IMR-90 (cell line): ENCODE results near the gene SEL1L3. TPM values are rescaled to one million over a fixed set of nuclear protein-coding genes. Genes with fewer than 3 reads are reported as not detected.

Experiments
- ATAC-seq: fragments of 200-7000 bp; cut with Tn5 transposase; 2 replicates; pipeline ENCODE4 v1.9.1; 2020; ENCODE audit warnings: low read depth, mild to moderate bottlenecking, moderate library complexity
- BruUV-seq: library from RNA; stranded (reverse); fragments of 400-500 nt; replicated peaks from 2 replicates; lab custom pipeline; 2021; lab: Mats Ljungman, UMichigan
- CTCF ChIA-PET: fragments of 300-600 bp; formaldehyde crosslinking; extraction: SDS; loops from one replicate; lab custom pipeline; 2021; ENCODE audit warnings: antibody characterized with exemption; lab: Yijun Ruan, JAX
- POLR2A ChIA-PET: fragments of 300-600 bp; sonication (Branson Sonifier 250); formaldehyde crosslinking; loops from one replicate; lab custom pipeline; 2022; ENCODE audit warnings: antibody characterized with exemption; ENCODE audit not compliant: unreplicated experiment; lab: Charles Lee
- DNase-seq: peaks from one replicate; pipeline ENCODE4 v3.0.0; 2013
- H2AFZ ChIP-seq: replicated peaks from 2 replicates; pipeline ENCODE3; 2013; ENCODE audit warnings: low read length, mild to moderate bottlenecking; ENCODE audit not compliant: poor library complexity
- H2AK5ac ChIP-seq: 2 replicates; pipeline ENCODE4 v1.6.1; 2013; ENCODE audit warnings: low read depth, low read length, inconsistent platforms
- H2AK9ac ChIP-seq: replicated peaks from 2 replicates; pipeline ENCODE3; 2013; ENCODE audit warnings: mild to moderate bottlenecking, low read depth, low read length, moderate library complexity; ENCODE audit not compliant: poor library complexity
- H2BK120ac ChIP-seq: 2 replicates; pipeline ENCODE4 v1.6.1; 2013; ENCODE audit warnings: low read depth, low read length, inconsistent platforms
- H2BK15ac ChIP-seq: 3 replicates; pipeline ENCODE4 v1.6.1; 2013; ENCODE audit warnings: low read depth, low read length, inconsistent platforms
- H2BK20ac ChIP-seq: 2 replicates; pipeline ENCODE4 v1.6.1; 2013; ENCODE audit warnings: low read depth, mild to moderate bottlenecking, inconsistent platforms, low read length, moderate library complexity
- H2BK5ac ChIP-seq: 2 replicates; pipeline ENCODE4 v1.6.1; 2013; ENCODE audit warnings: mild to moderate bottlenecking, low read depth, low read length, inconsistent platforms; ENCODE audit not compliant: poor library complexity, severe bottlenecking
- H3K14ac ChIP-seq: replicated peaks from 2 replicates; pipeline ENCODE4 v1.6.1; 2013; ENCODE audit warnings: low read depth, low read length, inconsistent platforms
- H3K18ac ChIP-seq: 2 replicates; pipeline ENCODE4 v1.6.1; 2013; ENCODE audit warnings: low read depth, low read length, control low read depth
- H3K23ac ChIP-seq: 2 replicates; pipeline ENCODE4 v1.6.1; 2013; ENCODE audit warnings: low read depth, low read length, inconsistent platforms
- H3K27ac ChIP-seq: 2 replicates; pipeline ENCODE4 v1.5.1; 2013; ENCODE audit warnings: mild to moderate bottlenecking, control low read depth, low read length; ENCODE audit not compliant: insufficient read depth
- H3K27me3 ChIP-seq: 2 replicates; pipeline ENCODE4 v1.6.1; 2013; ENCODE audit warnings: low read length; ENCODE audit not compliant: control insufficient read depth, insufficient read depth
- H3K36me3 ChIP-seq: 2 replicates; pipeline ENCODE4 v1.6.1; 2013; ENCODE audit warnings: low read length, mixed read lengths; ENCODE audit not compliant: control insufficient read depth, insufficient read depth
- H3K4ac ChIP-seq: 2 replicates; pipeline ENCODE4 v1.6.1; 2013; ENCODE audit warnings: low read depth, low read length, inconsistent platforms
- H3K4me1 ChIP-seq: 2 replicates; pipeline ENCODE4 v1.6.1; 2013; ENCODE audit warnings: low read length, mixed read lengths; ENCODE audit not compliant: control insufficient read depth, insufficient read depth
- H3K4me2 ChIP-seq: 2 replicates; pipeline ENCODE4 v1.6.1; 2013; ENCODE audit warnings: low read depth, mild to moderate bottlenecking, control low read depth, low read length, moderate library complexity
- H3K4me3 ChIP-seq: 2 replicates; pipeline ENCODE4 v1.5.1; 2013; ENCODE audit warnings: low read depth, mild to moderate bottlenecking, control low read depth, low read length, moderate library complexity; ENCODE audit not compliant: insufficient read depth
- H3K56ac ChIP-seq: 2 replicates; pipeline ENCODE4 v1.6.1; 2013; ENCODE audit warnings: low read length, inconsistent platforms; ENCODE audit not compliant: insufficient read depth; ENCODE audit errors: extremely low read depth
- H3K79me1 ChIP-seq, 2 experiments: 2 replicates each; pipeline ENCODE4 v1.6.1; 2013; ENCODE audit warnings: low read length in 2 of 2, inconsistent platforms in 1 of 2, low read depth in 1 of 2
- H3K9ac ChIP-seq: 2 replicates; pipeline ENCODE4 v1.6.1; 2013; ENCODE audit warnings: low read depth, low read length, control low read depth
- H3K9me1 ChIP-seq: 2 replicates; pipeline ENCODE4 v1.6.1; 2013; ENCODE audit warnings: low read length, inconsistent platforms; ENCODE audit not compliant: insufficient read depth
- H3K9me3 ChIP-seq: 2 replicates; pipeline ENCODE4 v1.6.1; 2013; ENCODE audit warnings: low read length; ENCODE audit not compliant: control insufficient read depth, insufficient read depth
- H4K20me1 ChIP-seq: 2 replicates; pipeline ENCODE4 v1.6.1; 2013; ENCODE audit warnings: low read length, inconsistent platforms; ENCODE audit not compliant: insufficient read depth
- H4K5ac ChIP-seq: 2 replicates; pipeline ENCODE4 v1.6.1; 2013; ENCODE audit warnings: mild to moderate bottlenecking, low read depth, low read length, control low read depth
- H4K8ac ChIP-seq, 2 experiments: 2 replicates each; pipeline ENCODE4 v1.6.1; 2013; ENCODE audit warnings: low read depth in 2 of 2, low read length in 2 of 2, control low read depth in 1 of 2, inconsistent platforms in 1 of 2
- H4K91ac ChIP-seq: 2 replicates; pipeline ENCODE4 v1.6.1; 2013; ENCODE audit warnings: low read depth, low read length, inconsistent platforms; ENCODE audit not compliant: insufficient read depth
- BHLHE40 ChIP-seq: fragments of 150-350 bp; IDR thresholded peaks from 2 replicates; pipeline ENCODE4 v1.6.1; 2016; ENCODE audit warnings: mild to moderate bottlenecking, low read depth, low read length
- CEBPB ChIP-seq: IDR thresholded peaks from 2 replicates; pipeline ENCODE4 v1.6.1; 2012; ENCODE audit warnings: low read depth, low read length, improper control_type of control experiment
- NFE2L2 ChIP-seq: fragments of 150-350 bp; IDR thresholded peaks from 2 replicates; pipeline ENCODE4 v1.6.1; 2016; ENCODE audit warnings: low read depth, mild to moderate bottlenecking, low read length
- POLR2A ChIP-seq: IDR thresholded peaks from 2 replicates; pipeline ENCODE4 v1.6.1; 2012; ENCODE audit warnings: mild to moderate bottlenecking, low read depth, low read length
- RAD21 ChIP-seq: IDR thresholded peaks from 2 replicates; pipeline ENCODE4 v1.6.1; 2012; ENCODE audit warnings: low read length, improper control_type of control experiment
- SMC3 ChIP-seq: fragments of 150-350 bp; IDR thresholded peaks from 2 replicates; pipeline ENCODE4 v1.6.1; 2016; ENCODE audit warnings: low read depth, mild to moderate bottlenecking, antibody characterized with exemption, low read length, moderate library complexity
- WGBS, 2 experiments: methylation state at CpG; one replicate each; pipeline versions ENCODE4 v1.1.5 to v1.1.7; 2013; ENCODE audit warnings: missing lambda C conversion rate in 2 of 2; ENCODE audit not compliant: insufficient read length in 1 of 2; ENCODE audit errors: extremely low coverage in 2 of 2; 5-methylcytosine and 5-hydroxymethylcytosine counted together
- dilution Hi-C: fragments of 300-500 bp; cut with HindIII; formaldehyde crosslinking; loops from one replicate; pipeline ENCODE4 v1.14.3; 2018; ENCODE audit warnings: low sequenced_read_pairs; ENCODE audit not compliant: unreplicated experiment
- in situ Hi-C: fragments of 300-500 bp; cut with MboI; formaldehyde crosslinking; loops from 3 replicates; pipeline ENCODE4 v1.14.3; 2019; ENCODE audit warnings: low sequenced_read_pairs, inconsistent platforms, mixed read lengths
- intact Hi-C: fragments of 100-400 bp; cut with micrococcal nuclease; formaldehyde crosslinking; loops from 2 replicates; pipeline ENCODE4 v1.10.0; 2022
- polyA plus RNA-seq, 3 experiments: library from polyadenylated mRNA; depleted of rRNA; stranded (reverse); fragments of >200 nt; gene quantifications; 2 replicates each; pipeline ENCODE4 v1.2.3, GENCODE V29; 2012; ENCODE audit warnings: low replicate concordance in 1 of 3
- total RNA-seq: library from RNA; depleted of rRNA; stranded (reverse); fragments of >200 nt; gene quantifications from 2 replicates; pipeline ENCODE4 v1.2.3, GENCODE V29; 2012
- TF ChIP-seq, protein P1 (sequence below): fragments of 150-350 bp; IDR thresholded peaks from 2 replicates; pipeline ENCODE4 v1.6.1; 2016; ENCODE audit warnings: low read depth, mild to moderate bottlenecking, low read length, moderate library complexity, borderline replicate concordance

The SEL1L3 gene
- total and polyA plus RNA-seq, 2 of the 4 experiments (the other 2 are of a cell fraction), result 16.4 to 43.7 TPM

DNA sequence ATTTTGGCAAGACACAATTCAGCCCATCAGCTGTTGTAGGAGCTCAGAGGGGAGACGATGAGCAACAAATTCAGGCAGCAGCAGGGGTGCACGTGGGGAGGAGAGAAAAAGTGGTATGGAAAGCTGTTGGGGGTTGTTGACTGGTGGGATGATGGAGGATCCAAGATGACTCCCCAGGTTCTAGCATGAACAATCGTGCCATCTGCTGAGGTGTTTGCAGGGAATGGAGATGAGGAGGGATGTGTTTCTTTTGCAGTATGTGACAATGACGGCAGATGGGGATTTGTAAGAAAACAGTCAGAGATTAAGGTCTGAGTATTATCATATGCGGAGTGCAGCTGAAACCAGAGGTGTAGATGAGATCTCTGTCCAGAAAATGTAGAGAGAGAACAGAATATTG lies 63.3 kb downstream of the SEL1L3 start:
- peaks cover 9% of the 10 kb centered on the region for H3K9me1 ChIP-seq
- no peak overlapping the region for H4K8ac ChIP-seq
- ATAC-seq (no peak), DNase-seq (no peak)
- dilution Hi-C loops (no loop called here), intact Hi-C loops (no loop called here), in situ Hi-C loops (no loop called here)
- no peak overlapping the region for H3K4me2 ChIP-seq
- no peak overlapping the region for H3K18ac ChIP-seq
- H3K4me3 ChIP-seq, result no peak overlapping the region
- H2AK5ac ChIP-seq, result no peak overlapping the region
- no peak overlapping the region for H2AK9ac ChIP-seq
- BruUV-seq, result no TSS peak
- no peaks in the 10 kb centered on the region for H3K9me3 ChIP-seq
- H3K27ac ChIP-seq, result no peak overlapping the region
- H3K4ac ChIP-seq, result no peak overlapping the region
- H3K56ac ChIP-seq, result no peak overlapping the region
- no peak overlapping the region for H2BK20ac ChIP-seq
- H3K27me3 ChIP-seq, result no peaks in the 10 kb centered on the region
- no peak overlapping the region for H2BK120ac ChIP-seq
- no peak overlapping the region for H4K91ac ChIP-seq
- no peak overlapping the region for H2BK5ac ChIP-seq
- H4K20me1 ChIP-seq, result no peaks in the 10 kb centered on the region
- H3K23ac ChIP-seq, result no peak overlapping the region
- H4K5ac ChIP-seq, result no peak overlapping the region
- TF ChIP-seq SMC3, result no peak
- TF ChIP-seq POLR2A, result no peak
- no peak for TF ChIP-seq BHLHE40
- TF ChIP-seq, protein P1, sequence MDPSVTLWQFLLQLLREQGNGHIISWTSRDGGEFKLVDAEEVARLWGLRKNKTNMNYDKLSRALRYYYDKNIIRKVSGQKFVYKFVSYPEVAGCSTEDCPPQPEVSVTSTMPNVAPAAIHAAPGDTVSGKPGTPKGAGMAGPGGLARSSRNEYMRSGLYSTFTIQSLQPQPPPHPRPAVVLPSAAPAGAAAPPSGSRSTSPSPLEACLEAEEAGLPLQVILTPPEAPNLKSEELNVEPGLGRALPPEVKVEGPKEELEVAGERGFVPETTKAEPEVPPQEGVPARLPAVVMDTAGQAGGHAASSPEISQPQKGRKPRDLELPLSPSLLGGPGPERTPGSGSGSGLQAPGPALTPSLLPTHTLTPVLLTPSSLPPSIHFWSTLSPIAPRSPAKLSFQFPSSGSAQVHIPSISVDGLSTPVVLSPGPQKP, result no peak
- no peak for TF ChIP-seq NFE2L2
- TF ChIP-seq RAD21, result no peak
- TF ChIP-seq CEBPB, result no peak
- H3K14ac ChIP-seq, result peak overlapping the region; percentile 6; the same call in 1 of the 2 replicates
- ChIA-PET CTCF (no interaction called here), POLR2A (no interaction called here)
- peaks cover 12% of the 10 kb centered on the region for H3K36me3 ChIP-seq
- H3K79me1 ChIP-seq, result peaks cover 0 to 5% of the 10 kb centered on the region in 2 experiments; a peak in 1 of 4 replicates
- no peak overlapping the region for H3K9ac ChIP-seq
- no peak overlapping the region for H2BK15ac ChIP-seq
- WGBS, 2 experiments, result 49% methylated on average over 3 of the region's 5 CpGs; no CpG with 5 or more reads in 1 of the 2 experiments
- no peak overlapping the region for H2AFZ ChIP-seq
- peaks cover 11% of the 10 kb centered on the region for H3K4me1 ChIP-seq
